T-helper 2 cell treated with Interferon-gamma antibody and Interleukin-4, amounts not matched to agents 5 μg/mL and 100 μg/mL, for 36 hours (primary cell): ENCODE data around the gene SPA17.

ENCODE experiments used
- DNase-seq: peaks from one replicate; pipeline ENCODE4 v3.0.0; 2021; ENCODE audit warnings: low spot score
- H3K27ac Mint-ChIP-seq: one replicate; pipeline ENCODE4 v1.8.0; 2021; ENCODE audit warnings: mild to moderate bottlenecking, mixed read lengths
- H3K27me3 Mint-ChIP-seq: one replicate; pipeline ENCODE4 v1.8.0; 2021; ENCODE audit warnings: low read depth, mixed read lengths
- H3K36me3 Mint-ChIP-seq: one replicate; pipeline ENCODE4 v1.8.0; 2021; ENCODE audit warnings: low read depth, mixed read lengths
- H3K4me1 Mint-ChIP-seq: one replicate; pipeline ENCODE4 v1.8.0; 2021; ENCODE audit warnings: low read depth, mixed read lengths
- H3K4me3 Mint-ChIP-seq: one replicate; pipeline ENCODE4 v1.8.0; 2022; ENCODE audit warnings: mild to moderate bottlenecking, moderate library complexity, mixed read lengths
- H3K9me3 Mint-ChIP-seq: one replicate; pipeline ENCODE4 v1.8.0; 2021; ENCODE audit warnings: mixed read lengths

SPA17 gene

DNA sequence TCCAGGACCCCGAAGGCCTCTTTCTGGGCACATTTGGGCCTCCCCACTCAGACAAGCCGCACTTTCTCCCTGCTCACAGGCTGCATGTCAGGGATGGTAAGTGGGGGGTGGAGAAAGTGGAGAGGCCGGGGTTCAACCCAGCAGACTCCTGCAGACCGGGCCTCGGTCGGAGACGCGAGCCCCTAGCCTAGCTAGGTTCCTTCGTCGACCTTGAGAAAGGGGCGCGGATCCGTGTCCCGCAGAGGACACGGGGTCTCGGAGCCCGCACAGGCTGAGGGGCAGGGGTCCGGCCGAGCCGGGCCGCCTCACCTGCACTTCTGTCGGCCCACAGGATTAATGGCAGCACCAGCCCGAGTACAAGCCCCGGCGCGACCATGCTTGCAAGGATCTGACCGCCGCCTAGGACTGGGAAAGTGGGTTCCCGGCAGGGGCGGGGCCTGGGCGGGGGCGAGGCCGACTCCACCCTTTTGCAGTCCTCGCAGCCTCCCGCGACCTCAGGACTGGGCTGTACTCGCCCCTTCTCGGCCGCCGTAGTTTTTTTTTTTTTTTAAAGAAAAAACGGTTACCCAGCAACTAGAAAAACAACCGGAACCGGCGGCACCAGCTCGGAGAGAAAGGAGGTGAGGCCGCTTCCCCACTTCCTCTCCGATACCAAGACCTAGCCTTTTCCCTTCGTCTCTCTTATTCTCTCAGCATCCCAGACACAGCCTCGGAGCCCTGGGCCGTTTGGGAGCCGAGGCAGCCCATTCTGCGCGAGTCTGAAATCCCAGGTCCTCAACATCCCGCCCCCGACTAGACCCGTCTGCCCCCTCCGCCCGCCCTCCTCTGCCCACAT lies at the start of gene SPA17, which contains the start of gene SIAE:
Gene SPA17 (plus strand): TSS at position 572 of the 835 bp plus-strand sequence. CDS start 1,361 bp downstream, outside the sequence.
Gene SIAE (minus strand): TSS at position 407 of the 835 bp plus-strand sequence. CDS start 31 bp downstream, at position 376.
- Mint-ChIP-seq H3K9me3 (no peaks in the 10 kb centered on the region), H3K27me3 (peaks cover 2% of the 10 kb centered on the region), H3K36me3 (no peaks in the 10 kb centered on the region), H3K27ac (peak within 1 kb of the TSS; percentile 91), H3K4me3 (peak within 1 kb of the TSS; percentile 90), H3K4me1 (peaks cover 30% of the 10 kb centered on the region)
- DNase-seq = peak; percentile 90

DNA sequence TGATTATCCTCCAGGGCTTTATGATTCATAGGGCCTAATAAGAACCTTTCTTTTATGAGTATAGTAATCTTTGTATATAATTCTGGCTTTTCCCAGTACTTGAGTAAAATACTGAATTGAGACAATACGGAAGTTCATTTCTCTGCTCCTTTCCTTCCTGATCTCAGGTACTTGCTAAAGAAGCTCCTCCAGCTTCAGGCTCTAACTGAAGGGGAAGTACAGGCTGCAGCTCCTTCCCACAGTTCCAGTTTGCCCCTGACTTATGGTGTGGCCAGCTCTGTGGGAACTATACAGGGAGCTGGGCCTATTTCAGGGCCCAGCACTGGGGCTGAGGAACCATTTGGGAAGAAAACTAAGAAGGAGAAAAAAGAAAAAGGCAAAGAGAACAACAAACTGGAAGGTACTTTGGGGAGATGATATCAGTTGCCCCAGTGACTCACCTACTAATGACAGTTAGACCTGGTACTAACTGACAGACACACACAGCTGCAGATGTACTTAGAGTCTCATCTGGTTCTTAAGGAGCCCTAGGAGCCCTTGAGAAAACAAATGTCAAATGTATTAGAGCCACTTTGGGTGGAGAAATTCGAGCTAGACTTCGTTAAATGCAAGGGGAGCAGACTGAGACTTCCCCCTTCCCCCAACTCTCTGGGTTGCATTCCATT lies 48.1 kb upstream of the SPA17 start:
- H3K27ac Mint-ChIP-seq = peak overlapping the region; percentile 81
- DNase-seq = no peak
- H3K36me3 Mint-ChIP-seq = peaks cover 39% of the 10 kb centered on the region
- no peaks in the 10 kb centered on the region for H3K27me3 Mint-ChIP-seq
- H3K4me1 Mint-ChIP-seq = peaks cover 39% of the 10 kb centered on the region
- H3K4me3 Mint-ChIP-seq = peak overlapping the region; percentile 54
- H3K9me3 Mint-ChIP-seq = no peaks in the 10 kb centered on the region

DNA sequence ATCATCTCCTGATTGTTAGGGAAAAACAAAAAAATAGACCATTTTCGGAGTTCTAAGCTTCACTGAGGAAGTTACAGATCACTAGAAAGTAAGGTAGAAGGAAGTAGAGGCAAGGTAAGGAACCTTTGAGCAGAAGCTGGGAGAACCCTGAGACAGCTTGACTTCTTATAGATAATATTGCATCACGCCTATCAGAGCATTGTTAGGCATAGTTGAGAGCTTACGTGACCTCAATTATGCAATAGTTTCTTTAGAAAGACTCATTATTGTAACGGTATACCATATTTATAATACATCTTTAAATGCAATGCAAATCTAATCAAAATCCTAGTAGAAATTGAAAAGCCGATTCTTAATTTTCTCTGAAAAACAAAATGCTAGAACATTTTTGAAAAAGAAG lies 46.2 kb upstream of the SPA17 start:
- H3K4me3 Mint-ChIP-seq = no peak overlapping the region
- no peaks in the 10 kb centered on the region for H3K27me3 Mint-ChIP-seq
- peaks cover 33% of the 10 kb centered on the region for H3K4me1 Mint-ChIP-seq
- DNase-seq = no peak
- no peak overlapping the region for H3K27ac Mint-ChIP-seq
- H3K9me3 Mint-ChIP-seq = no peaks in the 10 kb centered on the region
- H3K36me3 Mint-ChIP-seq = peaks cover 55% of the 10 kb centered on the region

DNA sequence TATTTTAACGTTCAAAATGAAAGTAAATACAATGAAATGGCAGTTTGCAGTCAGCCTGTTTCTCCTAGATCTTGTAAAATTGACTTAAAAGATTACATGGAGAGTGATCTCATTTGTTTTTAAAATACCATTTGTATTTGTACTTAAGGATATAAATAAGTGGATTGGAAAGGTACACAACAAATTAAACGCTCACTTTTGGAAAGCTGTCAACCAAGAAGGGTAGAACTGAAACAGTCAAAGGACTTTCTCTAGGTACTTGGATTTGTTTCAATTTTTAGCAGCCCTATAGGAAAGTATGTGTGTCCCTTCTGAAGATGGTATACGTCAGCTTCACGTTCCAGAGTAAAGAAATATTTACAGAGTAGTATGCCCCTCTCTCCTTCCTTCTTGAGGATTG lies 43.7 kb upstream of the SPA17 start:
- Mint-ChIP-seq H3K27me3 (no peaks in the 10 kb centered on the region), H3K4me3 (no peak overlapping the region), H3K9me3 (no peaks in the 10 kb centered on the region), H3K36me3 (peaks cover 59% of the 10 kb centered on the region), H3K4me1 (peaks cover 22% of the 10 kb centered on the region), H3K27ac (no peak overlapping the region)
- no peak for DNase-seq

DNA sequence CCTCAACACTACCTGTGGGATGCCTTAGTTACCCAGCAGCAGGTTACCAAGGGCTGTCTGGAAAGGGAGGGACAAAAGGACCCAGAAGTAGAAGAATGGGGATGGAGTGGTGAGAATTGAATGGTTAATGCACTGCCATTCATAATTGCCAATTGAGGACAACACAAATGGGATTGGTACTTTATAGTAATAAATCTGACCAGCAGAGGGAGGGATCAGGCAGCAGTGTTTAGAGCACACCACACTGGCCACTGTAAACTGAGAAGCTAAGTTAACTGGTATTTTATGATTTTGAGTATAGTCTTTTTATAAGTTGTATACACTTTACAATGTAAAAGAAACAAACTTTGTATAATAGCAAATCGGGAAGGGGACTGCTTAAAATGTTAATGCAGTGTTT lies 40.3 kb upstream of the SPA17 start:
- no peaks in the 10 kb centered on the region for H3K27me3 Mint-ChIP-seq
- no peaks in the 10 kb centered on the region for H3K4me1 Mint-ChIP-seq
- DNase-seq = no peak
- no peaks in the 10 kb centered on the region for H3K9me3 Mint-ChIP-seq
- no peak overlapping the region for H3K27ac Mint-ChIP-seq
- H3K4me3 Mint-ChIP-seq = no peak overlapping the region
- H3K36me3 Mint-ChIP-seq = peaks cover 54% of the 10 kb centered on the region

DNA sequence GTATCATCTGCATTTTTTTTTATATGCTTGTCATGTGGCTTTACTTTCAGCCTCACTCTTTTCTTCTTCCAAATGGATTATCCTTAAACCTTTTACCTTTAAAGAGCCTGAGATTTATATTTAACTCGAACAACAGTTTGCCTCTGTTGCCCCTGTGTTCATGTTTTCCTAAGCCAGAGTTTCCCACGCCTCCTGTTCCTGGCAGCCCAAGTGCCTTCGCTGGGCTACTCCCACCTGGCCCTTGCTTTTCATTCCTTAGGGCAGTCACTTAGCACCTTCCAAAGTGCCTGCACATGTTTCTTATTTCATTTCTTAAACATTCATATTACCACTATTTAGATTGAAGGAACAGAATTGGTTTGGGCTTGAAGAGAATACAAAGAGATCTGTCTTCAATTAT lies 37.8 kb upstream of the SPA17 start:
- H3K9me3 Mint-ChIP-seq = no peaks in the 10 kb centered on the region
- no peak for DNase-seq
- H3K4me3 Mint-ChIP-seq = no peak overlapping the region
- H3K27ac Mint-ChIP-seq = no peak overlapping the region
- peaks cover 46% of the 10 kb centered on the region for H3K36me3 Mint-ChIP-seq
- H3K27me3 Mint-ChIP-seq = no peaks in the 10 kb centered on the region
- H3K4me1 Mint-ChIP-seq = no peaks in the 10 kb centered on the region

DNA sequence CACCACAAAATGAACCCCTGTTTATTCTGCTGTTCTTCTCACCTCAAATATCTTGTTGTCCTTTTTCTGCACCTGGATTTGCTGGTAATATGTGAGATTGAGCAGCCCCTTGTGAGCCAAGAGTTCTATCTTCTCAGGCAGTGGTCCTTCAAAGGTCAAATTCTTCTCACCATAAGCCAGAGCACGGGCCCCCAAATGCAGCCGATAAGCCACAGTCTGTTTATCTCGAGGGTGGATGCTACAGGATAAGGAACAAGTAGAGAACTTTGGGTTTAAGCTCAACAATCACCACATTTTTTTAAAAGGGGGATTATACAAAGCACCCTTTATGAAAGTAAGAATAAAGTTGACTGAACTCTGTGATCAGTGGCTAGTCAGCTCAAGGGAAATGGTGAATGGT lies 35.2 kb upstream of the SPA17 start:
- Mint-ChIP-seq H3K9me3 (no peaks in the 10 kb centered on the region), H3K27me3 (no peaks in the 10 kb centered on the region), H3K4me3 (no peak overlapping the region), H3K4me1 (peaks cover 5% of the 10 kb centered on the region), H3K27ac (no peak overlapping the region), H3K36me3 (peaks cover 28% of the 10 kb centered on the region)
- DNase-seq = no peak

DNA sequence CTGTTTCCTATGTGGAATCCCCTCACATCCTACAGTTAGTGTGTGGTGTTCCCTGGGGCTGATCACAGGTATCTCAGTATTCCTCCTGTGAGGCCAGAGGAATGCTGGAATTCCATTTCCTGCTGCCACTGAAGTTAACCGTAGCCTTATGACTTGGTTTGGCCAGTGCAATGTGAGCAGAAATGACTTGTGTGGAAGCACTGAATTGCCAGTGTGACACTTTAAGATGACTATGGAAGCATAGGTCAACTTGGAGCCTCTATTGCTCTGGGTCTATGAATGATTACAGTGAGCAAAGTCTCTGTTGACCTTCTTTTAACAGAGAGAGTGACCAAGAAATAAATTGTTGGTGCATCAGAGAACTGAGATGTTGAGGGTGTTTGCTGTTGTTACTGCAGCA lies 34.5 kb upstream of the SPA17 start:
- H3K27me3 Mint-ChIP-seq = no peaks in the 10 kb centered on the region
- H3K4me1 Mint-ChIP-seq = peaks cover 7% of the 10 kb centered on the region
- H3K36me3 Mint-ChIP-seq = peaks cover 22% of the 10 kb centered on the region
- no peak for DNase-seq
- no peak overlapping the region for H3K4me3 Mint-ChIP-seq
- no peak overlapping the region for H3K27ac Mint-ChIP-seq
- no peaks in the 10 kb centered on the region for H3K9me3 Mint-ChIP-seq

DNA sequence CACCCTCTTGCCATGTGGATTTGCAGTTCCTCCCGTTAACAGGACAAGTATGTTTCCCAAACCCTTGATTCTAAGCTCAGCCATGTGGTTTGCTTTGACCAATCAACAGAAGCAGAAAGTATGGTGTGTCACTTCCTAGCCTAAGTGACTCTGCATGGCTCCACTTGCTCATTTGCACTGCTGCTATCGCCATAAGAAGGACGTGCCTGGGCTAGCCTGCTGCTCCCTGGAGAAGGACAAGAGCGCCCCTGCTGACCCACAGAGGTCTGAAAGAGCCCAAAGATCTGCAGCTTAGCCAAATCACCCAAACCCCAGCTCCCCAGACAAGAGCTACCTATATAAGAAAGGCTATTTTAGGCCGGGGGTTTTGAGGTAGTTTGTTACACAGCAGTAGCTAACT lies 33.0 kb upstream of the SPA17 start:
- no peak overlapping the region for H3K27ac Mint-ChIP-seq
- H3K9me3 Mint-ChIP-seq = no peaks in the 10 kb centered on the region

DNA sequence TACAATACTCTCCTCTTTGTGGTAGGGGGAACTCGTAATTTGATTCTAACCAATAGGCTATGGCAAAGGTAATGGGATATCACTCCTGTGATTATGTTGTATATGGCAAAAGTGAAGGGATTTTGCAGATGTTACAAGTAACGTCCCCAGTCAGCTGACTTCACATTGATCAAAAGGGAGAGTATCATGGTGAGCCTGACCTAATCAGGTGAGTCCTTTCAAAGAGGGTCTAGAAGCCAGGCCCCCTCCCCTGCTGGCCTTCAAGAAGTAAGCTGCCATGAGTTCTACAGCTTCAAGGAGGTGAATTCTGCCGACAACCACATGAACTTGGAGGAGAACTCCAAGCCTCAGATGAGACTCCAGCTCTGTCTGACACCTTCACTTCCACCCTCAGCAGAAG lies 31.1 kb upstream of the SPA17 start:
- Mint-ChIP-seq H3K27me3 (no peaks in the 10 kb centered on the region), H3K36me3 (peaks cover 9% of the 10 kb centered on the region), H3K4me1 (peaks cover 11% of the 10 kb centered on the region), H3K4me3 (no peak overlapping the region), H3K27ac (no peak overlapping the region), H3K9me3 (no peaks in the 10 kb centered on the region)
- no peak for DNase-seq

More for the DNA sequence above, 33.0 kb upstream of the SPA17 start:
- Mint-ChIP-seq H3K36me3 (peaks cover 20% of the 10 kb centered on the region), H3K4me1 (peaks cover 11% of the 10 kb centered on the region), H3K27me3 (no peaks in the 10 kb centered on the region), H3K4me3 (no peak overlapping the region)
- no peak for DNase-seq

DNA sequence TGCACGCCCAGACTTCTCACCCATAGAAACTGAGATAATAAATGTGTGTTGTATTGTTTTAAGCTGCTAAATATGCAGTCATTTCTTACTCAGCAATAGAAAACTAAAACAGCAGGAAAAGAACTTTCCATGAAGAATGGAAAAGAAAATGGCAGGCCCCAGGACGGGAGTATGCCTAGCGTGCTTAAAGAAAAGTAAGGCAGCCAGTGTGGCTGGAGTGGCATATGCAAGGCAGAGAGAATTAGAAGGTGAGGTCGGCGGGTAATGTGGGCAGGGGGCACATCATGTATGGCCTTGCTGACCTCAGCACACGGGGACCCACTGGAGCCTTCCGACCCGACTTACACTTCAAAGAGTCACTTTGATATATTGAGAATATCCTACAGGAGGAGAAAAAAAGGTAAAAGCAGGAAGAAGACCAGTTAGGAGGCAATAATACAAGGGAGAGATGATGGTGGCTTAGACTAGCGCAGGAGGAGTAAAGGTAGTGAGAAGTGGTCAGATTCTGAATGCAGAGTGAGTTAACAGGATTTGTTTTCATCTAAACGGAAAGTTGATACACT lies 30.6 kb upstream of the SPA17 start:
- H3K9me3 Mint-ChIP-seq = no peaks in the 10 kb centered on the region
- no peak for DNase-seq
- H3K4me3 Mint-ChIP-seq = no peak overlapping the region
- no peaks in the 10 kb centered on the region for H3K27me3 Mint-ChIP-seq
- H3K27ac Mint-ChIP-seq = no peak overlapping the region
- peaks cover 11% of the 10 kb centered on the region for H3K4me1 Mint-ChIP-seq
- peaks cover 6% of the 10 kb centered on the region for H3K36me3 Mint-ChIP-seq

DNA sequence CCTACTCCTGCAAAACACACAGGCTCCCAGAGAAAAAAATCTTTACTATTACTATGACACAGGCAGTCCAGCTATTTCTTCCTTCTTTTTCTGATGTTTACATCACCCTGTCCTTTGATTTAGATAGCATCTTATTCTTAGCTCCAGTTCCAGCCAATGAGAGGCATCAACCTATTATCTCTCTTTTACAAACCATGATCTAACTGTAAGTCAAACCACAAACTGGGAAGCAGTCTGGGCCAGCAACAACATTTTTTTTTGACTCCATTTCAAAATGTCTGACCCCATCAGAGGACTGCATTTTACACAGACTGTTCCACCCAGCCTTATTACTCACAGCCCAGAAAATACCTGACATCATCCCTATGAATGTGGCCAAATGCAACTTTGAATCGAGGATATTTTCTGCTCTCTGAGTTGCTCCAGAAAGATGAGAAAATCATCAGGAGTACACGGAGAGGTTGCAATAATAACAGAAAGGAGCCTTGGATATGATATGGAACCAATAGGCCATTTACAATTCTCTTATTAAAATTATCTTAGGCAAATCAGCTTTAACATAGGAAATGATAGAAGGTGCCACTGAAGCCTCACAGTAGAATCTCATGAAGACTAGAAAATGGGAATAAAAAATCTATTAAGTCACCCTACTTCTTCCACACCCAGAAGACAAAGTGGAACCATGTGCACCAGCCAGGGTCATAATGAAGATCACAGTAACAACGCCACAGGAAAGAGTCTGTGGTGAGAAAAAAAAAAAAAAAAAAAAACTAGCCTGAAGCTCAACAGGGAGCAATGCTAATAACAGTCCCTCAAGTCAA lies 29.9 kb upstream of the SPA17 start:
- peaks cover 11% of the 10 kb centered on the region for H3K4me1 Mint-ChIP-seq
- DNase-seq = no peak

DNA sequence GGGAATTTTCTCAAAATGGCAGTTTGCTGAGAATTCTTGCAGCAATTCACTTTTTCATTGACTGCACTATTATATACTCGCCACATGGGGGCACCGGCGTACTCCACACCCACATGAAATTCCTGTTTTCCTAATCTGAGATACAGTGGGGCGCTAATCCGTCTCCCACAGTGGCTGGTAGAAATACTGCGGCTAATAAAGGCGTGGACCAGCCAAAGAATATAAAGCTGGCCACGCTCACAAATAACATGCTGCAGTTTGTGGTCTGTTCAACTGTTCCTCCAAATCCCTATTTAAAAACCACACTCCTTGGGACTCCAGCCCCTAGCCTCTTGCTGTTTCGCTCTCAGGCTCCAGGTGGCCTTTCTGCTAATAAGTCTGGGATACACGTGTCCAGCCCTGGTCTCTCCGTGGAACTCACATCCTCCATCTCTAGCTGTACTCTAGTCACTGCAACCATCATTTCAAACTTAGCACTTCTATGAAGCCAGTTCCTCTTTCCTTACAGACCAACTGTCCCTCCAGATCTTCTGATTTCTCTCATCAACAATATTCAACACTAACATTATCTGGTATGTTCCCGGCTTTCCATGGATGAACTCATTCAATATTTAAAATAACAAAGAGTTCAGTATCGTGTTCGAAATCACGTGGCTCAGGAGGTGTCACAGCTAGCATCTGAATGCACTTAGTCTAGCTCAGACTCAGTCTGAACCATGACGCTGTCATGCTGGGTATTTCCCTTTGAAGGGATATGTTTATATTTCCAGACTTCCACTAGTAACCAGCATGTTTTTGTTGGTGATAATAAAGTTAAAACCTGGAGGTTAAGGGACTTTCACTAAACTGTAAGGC lies 29.1 kb upstream of the SPA17 start:
- Mint-ChIP-seq H3K4me1 (peaks cover 11% of the 10 kb centered on the region), H3K27me3 (no peaks in the 10 kb centered on the region)

More for the DNA sequence above, 29.9 kb upstream of the SPA17 start:
- Mint-ChIP-seq H3K27me3 (no peaks in the 10 kb centered on the region), H3K9me3 (no peaks in the 10 kb centered on the region), H3K36me3 (peaks cover 4% of the 10 kb centered on the region), H3K4me3 (peak overlapping the region; percentile 6), H3K27ac (no peak overlapping the region)

More for the DNA sequence above, 29.1 kb upstream of the SPA17 start:
- Mint-ChIP-seq H3K36me3 (peaks cover 4% of the 10 kb centered on the region), H3K9me3 (no peaks in the 10 kb centered on the region), H3K27ac (no peak overlapping the region), H3K4me3 (no peak overlapping the region)
- DNase-seq = no peak
